A673 (cell line): Measurements from ENCODE around the gene CDK3. TPM values are rescaled to one million over a fixed set of nuclear protein-coding genes. Genes with fewer than 3 reads are reported as not detected.

ENCODE experiments used
- BruUV-seq: library from RNA; stranded (reverse); fragments of 400-500 nt; replicated peaks from 2 replicates; lab custom pipeline; 2021; lab: Mats Ljungman, UMichigan
- CTCF ChIA-PET: fragments of 300-600 bp; sonication (Branson Sonifier 250); formaldehyde crosslinking; loops from one replicate; lab custom pipeline; 2022; ENCODE audit warnings: antibody characterized with exemption; lab: Charles Lee
- POLR2A ChIA-PET: fragments of 300-600 bp; sonication (Branson Sonifier 250); formaldehyde crosslinking; loops from one replicate; lab custom pipeline; 2022; ENCODE audit warnings: antibody characterized with exemption; ENCODE audit not compliant: low non-redundant PET; lab: Charles Lee
- DNase-seq: peaks from one replicate; pipeline ENCODE4 v3.0.0-alpha.2; 2015; ENCODE audit warnings: low spot score
- H3K27ac ChIP-seq: fragments of 200-600 bp; sonication (generic); 2 replicates; pipeline ENCODE4 v1.5.1; 2016; ENCODE audit warnings: mixed run types, low read depth, mild to moderate bottlenecking, mixed read lengths, antibody characterized with exemption, low read length; ENCODE audit not compliant: poor library complexity, severe bottlenecking
- H3K27me3 ChIP-seq: fragments of 200-600 bp; sonication (generic); replicated peaks from 2 replicates; pipeline ENCODE4 v1.6.1; 2017; ENCODE audit warnings: mixed run types, low read depth, mild to moderate bottlenecking, mixed read lengths, antibody characterized with exemption, low read length; ENCODE audit not compliant: insufficient read depth, poor library complexity
- H3K36me3 ChIP-seq: fragments of 200-600 bp; sonication (generic); 2 replicates; pipeline ENCODE4 v1.6.1; 2016; ENCODE audit warnings: mixed run types, mild to moderate bottlenecking, mixed read lengths, antibody characterized with exemption, low read length; ENCODE audit not compliant: insufficient read depth, poor library complexity, severe bottlenecking
- H3K4me1 ChIP-seq: fragments of 200-600 bp; sonication (generic); 2 replicates; pipeline ENCODE4 v1.6.1; 2017; ENCODE audit warnings: mixed run types, mild to moderate bottlenecking, mixed read lengths, antibody characterized with exemption, low read length; ENCODE audit not compliant: insufficient read depth, poor library complexity, severe bottlenecking
- H3K4me3 ChIP-seq: fragments of 200-600 bp; sonication (generic); 2 replicates; pipeline ENCODE4 v1.5.1; 2016; ENCODE audit warnings: low read depth, mixed run types, mild to moderate bottlenecking, mixed read lengths, low read length; ENCODE audit not compliant: poor library complexity, severe bottlenecking
- H3K9me3 ChIP-seq: fragments of 200-600 bp; sonication (generic); 2 replicates; pipeline ENCODE4 v1.6.1; 2016; ENCODE audit warnings: mixed run types, low read depth, mild to moderate bottlenecking, mixed read lengths, antibody characterized with exemption, low read length; ENCODE audit not compliant: poor library complexity, severe bottlenecking
- CTCF ChIP-seq: fragments of 300-800, 200-600 bp; sonication (generic); conservative IDR thresholded peaks from 2 replicates; pipeline ENCODE4 v1.5.1; 2017; ENCODE audit warnings: low read depth, mild to moderate bottlenecking, antibody characterized with exemption, low read length, moderate library complexity, mixed read lengths
- EZH2 ChIP-seq: fragments of 200-600 bp; sonication (generic); IDR thresholded peaks from 2 replicates; pipeline ENCODE4 v1.6.1; 2017; ENCODE audit warnings: borderline replicate concordance, low read depth, mild to moderate bottlenecking, mixed read lengths, antibody characterized with exemption, low read length; ENCODE audit not compliant: poor library complexity, severe bottlenecking
- intact Hi-C: fragments of 100-400 bp; cut with micrococcal nuclease; formaldehyde crosslinking; loops from one replicate; pipeline ENCODE4 v1.10.0; 2022; ENCODE audit not compliant: unreplicated experiment
- total RNA-seq: library from RNA; stranded (reverse); gene quantifications from 2 replicates; pipeline ENCODE4 v1.2.3, GENCODE V29; 2021

Gene CDK3
- total RNA-seq, 1 experiment from 2014 or later = 10.0 TPM

GRCh38 chr17:76049239-76049638, 48.6 kb downstream of the CDK3 start:
- no peak for DNase-seq
- ChIA-PET CTCF (interaction anchor here (0.5 kb wide), 1 partner anchor 51 kb away, joined by 6 read pairs; no protein-coding TSS in a partner anchor), POLR2A (no interaction called here)
- Histone ChIP-seq H3K27me3 (no peaks in the 10 kb centered on the region), H3K27ac (no peak overlapping the region), H3K4me1 (peaks cover 10% of the 10 kb centered on the region), H3K4me3 (no peak overlapping the region), H3K9me3 (no peaks in the 10 kb centered on the region), H3K36me3 (peaks cover 69% of the 10 kb centered on the region)
- BruUV-seq = no TSS peak
- no peak for TF ChIP-seq EZH2
- TF ChIP-seq CTCF = no peak
- intact Hi-C loops = no loop called here

GRCh38 chr17:76049836-76050537, 49.3 kb downstream of the CDK3 start:
- Histone ChIP-seq H3K27ac (no peak overlapping the region), H3K9me3 (no peaks in the 10 kb centered on the region), H3K4me3 (no peak overlapping the region), H3K27me3 (no peaks in the 10 kb centered on the region), H3K36me3 (peaks cover 67% of the 10 kb centered on the region), H3K4me1 (peaks cover 10% of the 10 kb centered on the region)
- no peak for DNase-seq
- TF ChIP-seq EZH2 (no peak), CTCF (no peak)
- ChIA-PET POLR2A (no interaction called here), CTCF (no interaction called here)
- BruUV-seq = no TSS peak
- intact Hi-C loops = no loop called here

- intact Hi-C loops = no loop called here
- H3K9me3 ChIP-seq = no peaks in the 10 kb centered on the region
- no peak overlapping the region for H3K27ac ChIP-seq
- peaks cover 63% of the 10 kb centered on the region for H3K36me3 ChIP-seq
- ChIA-PET CTCF (no interaction called here), POLR2A (no interaction called here)
- DNase-seq = no peak
- TF ChIP-seq EZH2 (no peak), CTCF (no peak)
- peaks cover 10% of the 10 kb centered on the region for H3K4me1 ChIP-seq
- no TSS peak for BruUV-seq
- no peak overlapping the region for H3K4me3 ChIP-seq
- no peaks in the 10 kb centered on the region for H3K27me3 ChIP-seq
Observed at GRCh38 chr17:76050538-76051467, 50.1 kb downstream of the CDK3 start.
